Measurements from ENCODE around the gene HK1.
"Not testable (repeated sequence)": the region's sequence is repeated elsewhere in the genome, so short reads cannot be mapped to it uniquely, and the experiment has no call there.

DNA sequence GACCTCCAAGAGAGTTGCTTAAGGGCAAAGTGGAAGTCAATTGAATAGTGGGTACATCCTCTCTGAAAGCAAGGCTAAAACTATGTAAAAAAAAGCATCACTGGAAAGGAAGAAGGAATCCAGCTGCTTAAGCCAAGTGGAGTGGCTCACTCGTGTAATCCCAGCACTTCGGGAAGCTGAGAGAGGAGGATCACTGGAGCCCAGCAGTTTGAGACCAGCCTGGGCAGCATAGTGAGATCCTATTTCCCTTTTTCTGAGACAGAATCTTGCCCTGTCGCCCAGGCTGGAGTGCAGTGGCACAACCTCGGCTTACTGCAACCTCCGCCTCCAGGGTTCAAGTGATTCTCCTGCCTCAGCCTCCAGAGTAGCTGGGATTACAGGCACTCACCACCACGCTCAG, 6.1 kb downstream of the HK1 start:
- TF ChIP-seq, protein P1, sequence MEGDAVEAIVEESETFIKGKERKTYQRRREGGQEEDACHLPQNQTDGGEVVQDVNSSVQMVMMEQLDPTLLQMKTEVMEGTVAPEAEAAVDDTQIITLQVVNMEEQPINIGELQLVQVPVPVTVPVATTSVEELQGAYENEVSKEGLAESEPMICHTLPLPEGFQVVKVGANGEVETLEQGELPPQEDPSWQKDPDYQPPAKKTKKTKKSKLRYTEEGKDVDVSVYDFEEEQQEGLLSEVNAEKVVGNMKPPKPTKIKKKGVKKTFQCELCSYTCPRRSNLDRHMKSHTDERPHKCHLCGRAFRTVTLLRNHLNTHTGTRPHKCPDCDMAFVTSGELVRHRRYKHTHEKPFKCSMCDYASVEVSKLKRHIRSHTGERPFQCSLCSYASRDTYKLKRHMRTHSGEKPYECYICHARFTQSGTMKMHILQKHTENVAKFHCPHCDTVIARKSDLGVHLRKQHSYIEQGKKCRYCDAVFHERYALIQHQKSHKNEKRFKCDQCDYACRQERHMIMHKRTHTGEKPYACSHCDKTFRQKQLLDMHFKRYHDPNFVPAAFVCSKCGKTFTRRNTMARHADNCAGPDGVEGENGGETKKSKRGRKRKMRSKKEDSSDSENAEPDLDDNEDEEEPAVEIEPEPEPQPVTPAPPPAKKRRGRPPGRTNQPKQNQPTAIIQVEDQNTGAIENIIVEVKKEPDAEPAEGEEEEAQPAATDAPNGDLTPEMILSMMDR (IDR thresholded peaks at IDR 0.05; ENCODE audit: poor library complexity): not testable (repeated sequence)
- not testable (repeated sequence) for TF ChIP-seq EZH2phosphoT487 (IDR thresholded peaks at IDR 0.05; ENCODE audit: low read depth, severe bottlenecking, unreplicated experiment); EZH2 (IDR thresholded peaks at IDR 0.05; ENCODE audit: borderline replicate concordance)

Data from hepatocyte (in vitro differentiated cells).